Prostate gland (tissue), 2 donors: ENCODE results near the gene CACFD1. TPM values are rescaled to one million over a fixed set of nuclear protein-coding genes. Genes with fewer than 3 reads are reported as not detected.

Experiments
- DNase-seq: peaks from one replicate; pipeline ENCODE4 v3.0.0-alpha.2; 2019; ENCODE audit warnings: low spot score
- H3K27ac ChIP-seq, 2 donors: fragments of 200-600 bp; sonication (generic); 2 replicates each; pipeline ENCODE4 v1.5.1; 2017 to 2019
- H3K27me3 ChIP-seq: fragments of 200-600 bp; sonication (generic); replicated peaks from 2 replicates; pipeline ENCODE4 v1.5.1; 2019; ENCODE audit not compliant: insufficient read depth
- H3K36me3 ChIP-seq, 2 donors: fragments of 200-600 bp; sonication (generic); 1 replicate in 1 of 2; 2 replicates in 1 of 2; pipeline versions ENCODE4 v1.5.1 to v1.8.1; 2017 to 2019
- H3K4me1 ChIP-seq: fragments of 200-600 bp; sonication (generic); replicated peaks from 2 replicates; pipeline ENCODE4 v1.5.1; 2019
- H3K4me3 ChIP-seq, 2 donors: fragments of 200-600 bp; sonication (generic); 2 replicates each; pipeline ENCODE4 v1.5.1; 2017 to 2019
- H3K9me3 ChIP-seq: fragments of 200-600 bp; sonication (generic); 2 replicates; pipeline ENCODE4 v1.5.1; 2017
- CTCF ChIP-seq, 4 experiments: fragments of 200-600 bp in 2 of 4; fragments of 450-650 bp in 2 of 4; sonication (generic) in 2 of 4; IDR thresholded peaks; 1 replicate in 3 of 4; 2 replicates in 1 of 4; pipeline ENCODE4 v1.5.1; 2016 to 2019; ENCODE audit warnings: antibody characterized with exemption in 4 of 4, mild to moderate bottlenecking in 2 of 4, moderate library complexity in 2 of 4
- POLR2A ChIP-seq: fragments of 450-650 bp; IDR thresholded peaks from one replicate; pipeline ENCODE4 v1.6.1; 2016; ENCODE audit warnings: antibody characterized with exemption, mild to moderate bottlenecking
- POLR2AphosphoS5 ChIP-seq: sonication (generic); formaldehyde crosslinking; IDR thresholded peaks from one replicate; pipeline ENCODE4 v1.6.1; 2017; ENCODE audit warnings: antibody characterized with exemption
- WGBS: methylation state at CpG from one replicate; pipeline ENCODE4 v1.1.5; 2018; 5-methylcytosine and 5-hydroxymethylcytosine counted together
- intact Hi-C: fragments of 100-400 bp; cut with DNase I; formaldehyde crosslinking; loops from one replicate; pipeline ENCODE4 v1.14.2; 2022
- total RNA-seq, 2 donors: library from RNA; depleted of rRNA; stranded (reverse); fragments of >200 nt; gene quantifications; one replicate each; pipeline ENCODE4 v1.1.0, GENCODE V29; 2016

CACFD1 gene
- total RNA-seq, 2 donors from 2014 or later, result 23.0 to 40.2 TPM

GRCh38 chr9:133502112-133502511, 42.3 kb downstream of the CACFD1 start:
- WGBS, result 100% methylated on average over 1 of the region's 1 CpG
- Histone ChIP-seq H3K4me3 (no peak overlapping the region), H3K4me1 (no peaks in the 10 kb centered on the region), H3K27me3 (no peaks in the 10 kb centered on the region), H3K36me3 (no peaks in the 10 kb centered on the region), H3K9me3 (no peaks in the 10 kb centered on the region), H3K27ac (no peak overlapping the region)
- DNase-seq, result no peak
- intact Hi-C loops, result no loop called here
- TF ChIP-seq POLR2A (no peak), POLR2AphosphoS5 (no peak), CTCF (IDR thresholded peaks at IDR 0.05) (no peak)

GRCh38 chr9:133505186-133505830, 45.5 kb downstream of the CACFD1 start:
- intact Hi-C loops, result no loop called here
- peaks cover 11% of the 10 kb centered on the region for H3K4me1 ChIP-seq
- no peaks in the 10 kb centered on the region for H3K27me3 ChIP-seq
- H3K9me3 ChIP-seq, result no peaks in the 10 kb centered on the region
- H3K36me3 ChIP-seq, result no peaks in the 10 kb centered on the region
- H3K27ac ChIP-seq, result no peak overlapping the region
- 92% methylated on average over 13 of the region's 13 CpGs for WGBS
- no peak for DNase-seq
- no peak for TF ChIP-seq POLR2AphosphoS5
- TF ChIP-seq CTCF (IDR thresholded peaks at IDR 0.05), result no peak
- TF ChIP-seq POLR2A, result no peak
- no peak overlapping the region for H3K4me3 ChIP-seq

GRCh38 chr9:133505901-133506652, 46.3 kb downstream of the CACFD1 start:
- no peaks in the 10 kb centered on the region for H3K27me3 ChIP-seq
- 81% methylated on average over 23 of the region's 23 CpGs for WGBS
- DNase-seq, result no peak
- H3K36me3 ChIP-seq, result no peaks in the 10 kb centered on the region
- peaks cover 11% of the 10 kb centered on the region for H3K4me1 ChIP-seq
- TF ChIP-seq POLR2A (no peak), POLR2AphosphoS5 (no peak), CTCF (IDR thresholded peaks at IDR 0.05) (no peak)
- no peak overlapping the region for H3K27ac ChIP-seq
- intact Hi-C loops, result no loop called here
- H3K4me3 ChIP-seq, result no peak overlapping the region
- H3K9me3 ChIP-seq, result no peaks in the 10 kb centered on the region

- intact Hi-C loops, result no loop called here
- Histone ChIP-seq H3K27ac (no peak overlapping the region), H3K27me3 (no peaks in the 10 kb centered on the region)
Measured at GRCh38 chr9:133506653-133507038, 46.9 kb downstream of the CACFD1 start.

More at GRCh38 chr9:133506653-133507038, 46.9 kb downstream of the CACFD1 start:
- 70% methylated on average over 18 of the region's 18 CpGs for WGBS
- Histone ChIP-seq H3K9me3 (no peaks in the 10 kb centered on the region), H3K4me1 (peaks cover 11% of the 10 kb centered on the region), H3K36me3 (no peaks in the 10 kb centered on the region), H3K4me3 (no peak overlapping the region)
- TF ChIP-seq POLR2A, result no peak
- TF ChIP-seq POLR2AphosphoS5, result peak; percentile 17
- TF ChIP-seq CTCF (IDR thresholded peaks at IDR 0.05), result no peak
- DNase-seq, result no peak
